ENCODE measurements around the gene LYL1. TPM values are rescaled to one million over a fixed set of nuclear protein-coding genes. Genes with fewer than 3 reads are reported as not detected.

Gene LYL1
- total and polyA plus RNA-seq, 9 of the 15 experiments (the other 6 are each of a cell fraction or from before 2014, with no cell fraction given) = 1.3 to 266 (median 34.0) TPM

GRCh38 chr19:13116282-13117175 is 13.9 kb upstream of the LYL1 start, which contains the start of gene TRMT1 (continued):
- peak; percentile 100 for TF ChIP-seq NKRF (IDR thresholded peaks at IDR 0.05; ENCODE audit: borderline replicate concordance)
- peak; percentile 84 to 86 for TF ChIP-seq FOXK2 (conservative IDR thresholded peaks at IDR 0.05 in 1 of 2, IDR thresholded peaks at IDR 0.05 in 1 of 2; ENCODE audit: low read depth in 2 of 2)
- peak; percentile 63 for TF ChIP-seq CREB3L1 (IDR thresholded peaks at IDR 0.05; ENCODE audit: borderline replicate concordance, low read depth)
- 0 out of 2 replicates have a peak, but pooled peaks have one; percentile 61 for TF ChIP-seq TARDBP (IDR thresholded peaks at IDR 0.05)
- TF ChIP-seq, protein P1, sequence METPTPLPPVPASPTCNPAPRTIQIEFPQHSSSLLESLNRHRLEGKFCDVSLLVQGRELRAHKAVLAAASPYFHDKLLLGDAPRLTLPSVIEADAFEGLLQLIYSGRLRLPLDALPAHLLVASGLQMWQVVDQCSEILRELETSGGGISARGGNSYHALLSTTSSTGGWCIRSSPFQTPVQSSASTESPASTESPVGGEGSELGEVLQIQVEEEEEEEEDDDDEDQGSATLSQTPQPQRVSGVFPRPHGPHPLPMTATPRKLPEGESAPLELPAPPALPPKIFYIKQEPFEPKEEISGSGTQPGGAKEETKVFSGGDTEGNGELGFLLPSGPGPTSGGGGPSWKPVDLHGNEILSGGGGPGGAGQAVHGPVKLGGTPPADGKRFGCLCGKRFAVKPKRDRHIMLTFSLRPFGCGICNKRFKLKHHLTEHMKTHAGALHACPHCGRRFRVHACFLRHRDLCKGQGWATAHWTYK (CRISPR knock-in tag; IDR thresholded peaks at IDR 0.05) = no peak
- TF ChIP-seq GTF2F1 (IDR thresholded peaks at IDR 0.05; ENCODE audit: low read depth, low read length) = peak; percentile 43; the same call in 1 of the 2 replicates
- TF ChIP-seq NR2C2 (CRISPR knock-in tag; IDR thresholded peaks at IDR 0.05) = no peak
- TF ChIP-seq NR2C2 (tag; IDR thresholded peaks at IDR 0.05) = peak; percentile 55; the same call in 1 of the 2 replicates
- peak; percentile 94 for TF ChIP-seq EGR1 (conservative IDR thresholded peaks at IDR 0.05)
- no peak for TF ChIP-seq ETV6 (IDR thresholded peaks at IDR 0.05; ENCODE audit: borderline replicate concordance in 1 of 2, low read depth in 2 of 2, low read length in 1 of 2)
- TF ChIP-seq ETV6 (CRISPR knock-in tag; IDR thresholded peaks at IDR 0.05; ENCODE audit: borderline replicate concordance) = no peak
- TF ChIP-seq ZFP1 (CRISPR knock-in tag; IDR thresholded peaks at IDR 0.05) = no peak
- TF ChIP-seq, protein P2, sequence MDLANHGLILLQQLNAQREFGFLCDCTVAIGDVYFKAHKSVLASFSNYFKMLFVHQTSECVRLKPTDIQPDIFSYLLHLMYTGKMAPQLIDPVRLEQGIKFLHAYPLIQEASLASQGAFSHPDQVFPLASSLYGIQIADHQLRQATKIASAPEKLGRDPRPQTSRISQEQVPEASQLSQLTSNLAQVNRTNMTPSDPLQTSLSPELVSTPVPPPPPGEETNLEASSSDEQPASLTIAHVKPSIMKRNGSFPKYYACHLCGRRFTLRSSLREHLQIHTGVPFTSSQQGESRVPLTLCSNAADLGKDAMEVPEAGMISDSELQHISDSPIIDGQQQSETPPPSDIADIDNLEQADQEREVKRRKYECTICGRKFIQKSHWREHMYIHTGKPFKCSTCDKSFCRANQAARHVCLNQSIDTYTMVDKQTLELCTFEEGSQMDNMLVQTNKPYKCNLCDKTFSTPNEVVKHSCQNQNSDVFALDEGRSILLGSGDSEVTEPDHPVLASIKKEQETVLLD (IDR thresholded peaks at IDR 0.05) = no peak
- TF ChIP-seq NCOA1 (IDR thresholded peaks at IDR 0.05; ENCODE audit: low read depth) = no peak; the same call in 1 of the 2 replicates
- 0 out of 2 replicates have a peak, but pooled peaks have one; percentile 18 for TF ChIP-seq SPI1 (IDR thresholded peaks at IDR 0.05; ENCODE audit: borderline replicate concordance, low read depth, low read length)
- no peak for TF ChIP-seq HSF4 (CRISPR knock-in tag; IDR thresholded peaks at IDR 0.05; ENCODE audit: borderline replicate concordance)
- TF ChIP-seq YY1 (IDR thresholded peaks at IDR 0.05; ENCODE audit: borderline replicate concordance in 1 of 3, control insufficient read depth in 1 of 3, extremely low read depth in 1 of 3, insufficient read depth in 3 of 3, insufficient read length in 1 of 3, insufficient replicate concordance in 2 of 3, low read depth in 1 of 3, low read length in 2 of 3) = peak; percentile 96 to 100 (median 99)
- peak; percentile 70 for TF ChIP-seq NFYB (IDR thresholded peaks at IDR 0.05; ENCODE audit: extremely low read depth, insufficient read length)
- no peak for TF ChIP-seq TFAM (CRISPR knock-in tag; conservative IDR thresholded peaks at IDR 0.05)
- TF ChIP-seq DIDO1 (tag; IDR thresholded peaks at IDR 0.05; ENCODE audit: low read depth) = peak; percentile 88

Measured in K562 (cell line).